Prostate gland (tissue), 2 donors: Measurements from ENCODE around the gene RAP1GAP. TPM values are rescaled to one million over a fixed set of nuclear protein-coding genes. Genes with fewer than 3 reads are reported as not detected.
A peak's percentile ranks its signal among the peaks of the same experiment; 100 is the strongest.

ENCODE experiments used
- DNase-seq: peaks from one replicate; pipeline ENCODE4 v3.0.0-alpha.2; 2019; ENCODE audit warnings: low spot score
- H3K27ac ChIP-seq, 2 donors: fragments of 200-600 bp; sonication (generic); 2 replicates each; pipeline ENCODE4 v1.5.1; 2017 to 2019
- H3K27me3 ChIP-seq: fragments of 200-600 bp; sonication (generic); replicated peaks from 2 replicates; pipeline ENCODE4 v1.5.1; 2019; ENCODE audit not compliant: insufficient read depth
- H3K36me3 ChIP-seq, 2 donors: fragments of 200-600 bp; sonication (generic); 1 replicate in 1 of 2; 2 replicates in 1 of 2; pipeline versions ENCODE4 v1.5.1 to v1.8.1; 2017 to 2019
- H3K4me1 ChIP-seq: fragments of 200-600 bp; sonication (generic); replicated peaks from 2 replicates; pipeline ENCODE4 v1.5.1; 2019
- H3K4me3 ChIP-seq, 2 donors: fragments of 200-600 bp; sonication (generic); 2 replicates each; pipeline ENCODE4 v1.5.1; 2017 to 2019
- H3K9me3 ChIP-seq: fragments of 200-600 bp; sonication (generic); 2 replicates; pipeline ENCODE4 v1.5.1; 2017
- CTCF ChIP-seq, 4 experiments: fragments of 200-600 bp in 2 of 4; fragments of 450-650 bp in 2 of 4; sonication (generic) in 2 of 4; IDR thresholded peaks; 1 replicate in 3 of 4; 2 replicates in 1 of 4; pipeline ENCODE4 v1.5.1; 2016 to 2019; ENCODE audit warnings: antibody characterized with exemption in 4 of 4, mild to moderate bottlenecking in 2 of 4, moderate library complexity in 2 of 4
- POLR2A ChIP-seq: fragments of 450-650 bp; IDR thresholded peaks from one replicate; pipeline ENCODE4 v1.6.1; 2016; ENCODE audit warnings: antibody characterized with exemption, mild to moderate bottlenecking
- POLR2AphosphoS5 ChIP-seq: sonication (generic); formaldehyde crosslinking; IDR thresholded peaks from one replicate; pipeline ENCODE4 v1.6.1; 2017; ENCODE audit warnings: antibody characterized with exemption
- WGBS: methylation state at CpG from one replicate; pipeline ENCODE4 v1.1.5; 2018; 5-methylcytosine and 5-hydroxymethylcytosine counted together
- intact Hi-C: fragments of 100-400 bp; cut with DNase I; formaldehyde crosslinking; loops from one replicate; pipeline ENCODE4 v1.14.2; 2022
- total RNA-seq, 2 donors: library from RNA; depleted of rRNA; stranded (reverse); fragments of >200 nt; gene quantifications; one replicate each; pipeline ENCODE4 v1.1.0, GENCODE V29; 2016

RAP1GAP gene
- total RNA-seq, 2 donors from 2014 or later = 22.9 to 36.1 TPM

- Histone ChIP-seq H3K27me3 (no peaks in the 10 kb centered on the region), H3K9me3 (no peaks in the 10 kb centered on the region), H3K4me1 (no peaks in the 10 kb centered on the region), H3K4me3 (no peak overlapping the region), H3K36me3 (no peaks in the 10 kb centered on the region), H3K27ac (no peak overlapping the region)
- TF ChIP-seq POLR2AphosphoS5 = no peak
- no peak for DNase-seq
- 94% methylated on average over 26 of the region's 26 CpGs for WGBS
- intact Hi-C loops = loop anchor here (10.0 kb wide), 1 partner anchor 183 kb away; no protein-coding TSS in a partner anchor
Measured at GRCh38 chr1:21577324-21577723, 91.8 kb downstream of the RAP1GAP start.

- Histone ChIP-seq H3K36me3 (no peaks in the 10 kb centered on the region), H3K4me3 (no peak overlapping the region), H3K27ac (no peak overlapping the region), H3K4me1 (no peaks in the 10 kb centered on the region), H3K9me3 (no peaks in the 10 kb centered on the region), H3K27me3 (no peaks in the 10 kb centered on the region)
- whole genome bisulfite sequencing = 95% methylated on average over 5 of the region's 5 CpGs
- DNase-seq = no peak
- TF ChIP-seq POLR2A (no peak), CTCF (IDR thresholded peaks at IDR 0.05) (no peak), POLR2AphosphoS5 (no peak)
- intact Hi-C loops = loop anchor here (10.0 kb wide), 1 partner anchor 182 kb away; no protein-coding TSS in a partner anchor
Measured at GRCh38 chr1:21576798-21577187, 92.4 kb downstream of the RAP1GAP start.

- H3K4me1 ChIP-seq = no peaks in the 10 kb centered on the region
- no peaks in the 10 kb centered on the region for H3K27me3 ChIP-seq
- H3K27ac ChIP-seq = no peak overlapping the region
- no peak overlapping the region for H3K4me3 ChIP-seq
- no peaks in the 10 kb centered on the region for H3K9me3 ChIP-seq
- no peaks in the 10 kb centered on the region for H3K36me3 ChIP-seq
- TF ChIP-seq POLR2A = no peak
- no peak for TF ChIP-seq POLR2AphosphoS5
- no peak for TF ChIP-seq CTCF (IDR thresholded peaks at IDR 0.05)
- 98% methylated on average over 7 of the region's 7 CpGs for WGBS
- DNase-seq = no peak
- intact Hi-C loops = loop anchor here (10.0 kb wide), 1 partner anchor 181 kb away; no protein-coding TSS in a partner anchor
Measured at GRCh38 chr1:21576031-21576797, 92.9 kb downstream of the RAP1GAP start.

- H3K9me3 ChIP-seq = no peaks in the 10 kb centered on the region
- H3K4me1 ChIP-seq = no peaks in the 10 kb centered on the region
- H3K36me3 ChIP-seq = no peaks in the 10 kb centered on the region
- WGBS = 93% methylated on average over 15 of the region's 18 CpGs
- intact Hi-C loops = loop anchor here (10.0 kb wide), 1 partner anchor 181 kb away; no protein-coding TSS in a partner anchor
- no peak for DNase-seq
- H3K27ac ChIP-seq = no peak overlapping the region
- TF ChIP-seq POLR2A (no peak), CTCF (IDR thresholded peaks at IDR 0.05) (no peak)
- H3K4me3 ChIP-seq = no peak overlapping the region
- H3K27me3 ChIP-seq = no peaks in the 10 kb centered on the region
Measured at GRCh38 chr1:21575351-21575942, 93.7 kb downstream of the RAP1GAP start.

GRCh38 chr1:21574466-21575151 lies 94.5 kb downstream of the RAP1GAP start:
- H3K4me1 ChIP-seq = no peaks in the 10 kb centered on the region
- TF ChIP-seq POLR2AphosphoS5 (no peak), CTCF (IDR thresholded peaks at IDR 0.05) (peak in 1 of 4 experiments; percentile 9)
- no peaks in the 10 kb centered on the region for H3K9me3 ChIP-seq
- H3K27me3 ChIP-seq = no peaks in the 10 kb centered on the region
- no peak overlapping the region for H3K4me3 ChIP-seq
- H3K36me3 ChIP-seq = no peaks in the 10 kb centered on the region
- whole genome bisulfite sequencing = 21% methylated on average over 30 of the region's 31 CpGs
- DNase-seq = peak; percentile 20
- H3K27ac ChIP-seq = peak overlapping the region; percentile 32 to 45
- intact Hi-C loops = loop anchor here (5.0 to 10.0 kb wide), 2 partner anchors 67 to 180 kb away; partner anchors contain the start of gene ALPL
